ENCODE measurements around the gene EIF2AK3. TPM values are rescaled to one million over a fixed set of nuclear protein-coding genes. Genes with fewer than 3 reads are reported as not detected.

EIF2AK3 gene
- total and polyA plus RNA-seq, 2 of the 13 experiments (the other 11 are each of a cell fraction or from before 2014, with no cell fraction given), result 10.3 to 30.6 TPM

- 0 out of 2 replicates have a peak, but pooled peaks have one; percentile 27 for TF ChIP-seq ZNF468 (CRISPR knock-in tag; IDR thresholded peaks at IDR 0.05)
- TF ChIP-seq ZNF281 (CRISPR knock-in tag; IDR thresholded peaks at IDR 0.05; ENCODE audit: borderline replicate concordance), result 0 out of 2 replicates have a peak, but pooled peaks have one; percentile 21
- TF ChIP-seq ZNF788 (CRISPR knock-in tag; IDR thresholded peaks at IDR 0.05; ENCODE audit: borderline replicate concordance), result peak; percentile 15; the same call in 1 of the 2 replicates
- TF ChIP-seq KDM2A (CRISPR knock-in tag; IDR thresholded peaks at IDR 0.05; ENCODE audit: borderline replicate concordance, low read depth), result peak; percentile 35; the same call in 1 of the 2 replicates
- TF ChIP-seq BCL6 (CRISPR knock-in tag; IDR thresholded peaks at IDR 0.05), result 0 out of 2 replicates have a peak, but pooled peaks have one; percentile 32
- TF ChIP-seq ZNF160 (CRISPR knock-in tag; IDR thresholded peaks at IDR 0.05), result peak; percentile 36; the same call in 1 of the 2 replicates
- TF ChIP-seq KDM5A (IDR thresholded peaks at IDR 0.05; ENCODE audit: borderline replicate concordance, low read length), result peak; percentile 38
- TF ChIP-seq ZHX1 (CRISPR knock-in tag; IDR thresholded peaks at IDR 0.05; ENCODE audit: low read depth), result 0 out of 2 replicates have a peak, but pooled peaks have one; percentile 8
- peak; percentile 48 for TF ChIP-seq ZNF883 (CRISPR knock-in tag; IDR thresholded peaks at IDR 0.05; ENCODE audit: not compliant biosample characterization)
- TF ChIP-seq ZNF564 (CRISPR knock-in tag; IDR thresholded peaks at IDR 0.05), result peak; percentile 92
- TF ChIP-seq ONECUT2 (CRISPR knock-in tag; IDR thresholded peaks at IDR 0.05), result no peak
- 0 out of 2 replicates have a peak, but pooled peaks have one; percentile 23 for TF ChIP-seq ARID2 (CRISPR knock-in tag; IDR thresholded peaks at IDR 0.05; ENCODE audit: borderline replicate concordance)
- peak; percentile 69 for TF ChIP-seq ZNF546 (CRISPR knock-in tag; conservative IDR thresholded peaks at IDR 0.05)
- TF ChIP-seq E2F2 (CRISPR knock-in tag; IDR thresholded peaks at IDR 0.05; ENCODE audit: borderline replicate concordance), result 0 out of 2 replicates have a peak, but pooled peaks have one; percentile 9
These were observed 851 bp downstream of the EIF2AK3 start (continued) for GRCh38 chr2:88626171-88627054.
